Measurements from ENCODE around the gene ADAMTS18.

DNA sequence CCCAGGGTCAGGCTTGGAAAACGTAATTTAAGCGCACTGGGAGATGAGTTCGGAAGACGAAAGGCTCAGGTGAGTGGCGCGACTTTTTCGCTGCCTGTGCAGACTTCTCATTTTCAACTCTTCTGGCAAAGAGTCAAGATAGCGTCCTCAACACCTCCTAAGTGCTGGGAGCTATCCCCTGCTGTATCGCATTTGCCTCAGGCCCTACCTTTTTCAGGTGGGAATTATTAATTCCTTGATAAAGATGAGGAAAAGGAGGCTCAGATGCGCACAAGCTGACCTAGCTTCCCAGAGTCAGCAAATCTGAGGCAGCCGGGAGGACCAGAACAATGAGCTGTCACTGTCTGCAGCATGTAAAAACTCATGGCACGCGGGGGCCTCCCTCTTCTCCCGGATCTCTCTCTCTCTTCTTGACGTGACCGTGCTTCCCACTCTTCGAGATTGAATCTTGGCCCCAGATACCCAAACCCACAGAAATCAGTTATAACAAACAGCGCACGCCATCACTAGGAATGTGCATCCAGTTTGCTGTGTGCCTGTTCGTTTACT lies 512 bp upstream of the ADAMTS18 start:
- TF ChIP-seq, protein P1, sequence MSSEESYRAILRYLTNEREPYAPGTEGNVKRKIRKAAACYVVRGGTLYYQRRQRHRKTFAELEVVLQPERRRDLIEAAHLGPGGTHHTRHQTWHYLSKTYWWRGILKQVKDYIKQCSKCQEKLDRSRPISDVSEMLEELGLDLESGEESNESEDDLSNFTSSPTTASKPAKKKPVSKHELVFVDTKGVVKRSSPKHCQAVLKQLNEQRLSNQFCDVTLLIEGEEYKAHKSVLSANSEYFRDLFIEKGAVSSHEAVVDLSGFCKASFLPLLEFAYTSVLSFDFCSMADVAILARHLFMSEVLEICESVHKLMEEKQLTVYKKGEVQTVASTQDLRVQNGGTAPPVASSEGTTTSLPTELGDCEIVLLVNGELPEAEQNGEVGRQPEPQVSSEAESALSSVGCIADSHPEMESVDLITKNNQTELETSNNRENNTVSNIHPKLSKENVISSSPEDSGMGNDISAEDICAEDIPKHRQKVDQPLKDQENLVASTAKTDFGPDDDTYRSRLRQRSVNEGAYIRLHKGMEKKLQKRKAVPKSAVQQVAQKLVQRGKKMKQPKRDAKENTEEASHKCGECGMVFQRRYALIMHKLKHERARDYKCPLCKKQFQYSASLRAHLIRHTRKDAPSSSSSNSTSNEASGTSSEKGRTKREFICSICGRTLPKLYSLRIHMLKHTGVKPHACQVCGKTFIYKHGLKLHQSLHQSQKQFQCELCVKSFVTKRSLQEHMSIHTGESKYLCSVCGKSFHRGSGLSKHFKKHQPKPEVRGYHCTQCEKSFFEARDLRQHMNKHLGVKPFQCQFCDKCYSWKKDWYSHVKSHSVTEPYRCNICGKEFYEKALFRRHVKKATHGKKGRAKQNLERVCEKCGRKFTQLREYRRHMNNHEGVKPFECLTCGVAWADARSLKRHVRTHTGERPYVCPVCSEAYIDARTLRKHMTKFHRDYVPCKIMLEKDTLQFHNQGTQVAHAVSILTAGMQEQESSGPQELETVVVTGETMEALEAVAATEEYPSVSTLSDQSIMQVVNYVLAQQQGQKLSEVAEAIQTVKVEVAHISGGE (tag by site-specific recombination; conservative IDR thresholded peaks at IDR 0.05; ENCODE audit: low read depth) = no peak
- no peak for TF ChIP-seq ZNF24 (tag by site-specific recombination; IDR thresholded peaks at IDR 0.05)
- no peak for TF ChIP-seq ZNF610 (tag by site-specific recombination; IDR thresholded peaks at IDR 0.05; ENCODE audit: borderline replicate concordance)
- TF ChIP-seq ZNF560 (tag by site-specific recombination; IDR thresholded peaks at IDR 0.05; ENCODE audit: borderline replicate concordance) = no peak
- no peak for TF ChIP-seq ZNF174 (tag by site-specific recombination; IDR thresholded peaks at IDR 0.05)
- TF ChIP-seq YY1 (tag by site-specific recombination; IDR thresholded peaks at IDR 0.05) = no peak
- TF ChIP-seq ZNF221 (tag by site-specific recombination; IDR thresholded peaks at IDR 0.05; ENCODE audit: borderline replicate concordance) = no peak
- no peak for TF ChIP-seq CTCF (tag by site-specific recombination; IDR thresholded peaks at IDR 0.05)
- no peak for TF ChIP-seq PATZ1 (tag by site-specific recombination; IDR thresholded peaks at IDR 0.05)
- TF ChIP-seq ZNF23 (tag by site-specific recombination; IDR thresholded peaks at IDR 0.05; ENCODE audit: borderline replicate concordance) = no peak
- TF ChIP-seq ZNF350 (tag by site-specific recombination; IDR thresholded peaks at IDR 0.05) = no peak

Measured in HEK293 (cell line).